Bronchial epithelial cell (primary cell): ENCODE measurements around the gene MIB1. TPM values are rescaled to one million over a fixed set of nuclear protein-coding genes. Genes with fewer than 3 reads are reported as not detected.
A peak's percentile ranks its signal among the peaks of the same experiment; 100 is the strongest.
"Not testable (repeated sequence)": the region's sequence is repeated elsewhere in the genome, so short reads cannot be mapped to it uniquely, and the experiment has no call there.

Experiments
- DNase-seq: peaks from one replicate; pipeline ENCODE4 v3.0.0-alpha.2; 2010; ENCODE audit warnings: low read depth
- FAIRE-seq: peaks from 2 replicates; lab custom pipeline; 2011; peaks lifted over from hg19 to GRCh38; lab: Jason Lieb, UNC
- H3K27me3 ChIP-seq: 2 replicates; pipeline ENCODE4 v1.5.1; 2011; ENCODE audit warnings: low read length; ENCODE audit not compliant: control insufficient read depth, insufficient read depth
- H3K36me3 ChIP-seq: 2 replicates; pipeline ENCODE4 v1.5.1; 2011; ENCODE audit warnings: low read length; ENCODE audit not compliant: control insufficient read depth, insufficient read depth
- H3K4me3 ChIP-seq: 2 replicates; pipeline ENCODE4 v1.5.1; 2011; ENCODE audit warnings: mild to moderate bottlenecking, low read depth, low read length, control low read depth
- CTCF ChIP-seq: IDR thresholded peaks from 2 replicates; pipeline ENCODE4 v1.5.1; 2011; ENCODE audit warnings: mild to moderate bottlenecking, moderate library complexity, low read length, control low read depth, inconsistent platforms; ENCODE audit not compliant: insufficient read depth, severe bottlenecking
- total RNA-seq: library from RNA; depleted of rRNA; stranded (reverse); fragments of >200 nt; gene quantifications from 2 replicates; pipeline ENCODE4 v1.2.1, GENCODE V29; 2014

MIB1 gene
- total RNA-seq, 1 donor from 2014 or later = 95.3 TPM

- Histone ChIP-seq H3K36me3 (no peaks in the 10 kb centered on the region), H3K4me3 (peak overlapping the region; percentile 57), H3K27me3 (no peaks in the 10 kb centered on the region)
- no peak for TF ChIP-seq CTCF
- peak; percentile 42 for DNase-seq
- FAIRE-seq = no peak
Observed at GRCh38 chr18:21703241-21703820, 37.3 kb upstream of the MIB1 start.

- H3K27me3 ChIP-seq = no peaks in the 10 kb centered on the region
- peak within 1 kb of the TSS; percentile 57 for H3K4me3 ChIP-seq
- DNase-seq (peak; percentile 81), FAIRE-seq (no peak)
- H3K36me3 ChIP-seq = no peaks in the 10 kb centered on the region
- peak; percentile 50 for TF ChIP-seq CTCF
Observed at GRCh38 chr18:21704603-21705364, 35.8 kb upstream of the MIB1 start, which contains the start of gene ABHD3. Gene ABHD3 (minus strand): TSS chr18:21704774. CDS start chr18:21704665, 109 bp downstream.

- Histone ChIP-seq H3K27me3 (no peaks in the 10 kb centered on the region), H3K4me3 (no peak overlapping the region), H3K36me3 (no peaks in the 10 kb centered on the region)
- no peak for DNase-seq
- no peak for TF ChIP-seq CTCF
- no peak for FAIRE-seq
Observed at GRCh38 chr18:21706386-21706865, 34.2 kb upstream of the MIB1 start.

GRCh38 chr18:21707130-21707529 is 33.5 kb upstream of the MIB1 start:
- not testable (repeated sequence) for H3K27me3 ChIP-seq, DNase-seq, H3K36me3 ChIP-seq, H3K4me3 ChIP-seq, FAIRE-seq

GRCh38 chr18:21714474-21714873 is 26.1 kb upstream of the MIB1 start:
- FAIRE-seq (no peak), DNase-seq (no peak)
- no peak overlapping the region for H3K4me3 ChIP-seq
- TF ChIP-seq CTCF = no peak
- no peaks in the 10 kb centered on the region for H3K36me3 ChIP-seq
- H3K27me3 ChIP-seq = no peaks in the 10 kb centered on the region

- Histone ChIP-seq H3K27me3 (no peaks in the 10 kb centered on the region), H3K4me3 (no peak overlapping the region), H3K36me3 (no peaks in the 10 kb centered on the region)
- no peak for TF ChIP-seq CTCF
- no peak for FAIRE-seq
- DNase-seq = peak; percentile 28
Observed at GRCh38 chr18:21722687-21723086, 17.9 kb upstream of the MIB1 start.
